Measurements from ENCODE around the gene LRMDA.
"Not testable (repeated sequence)": the region's sequence is repeated elsewhere in the genome, so short reads cannot be mapped to it uniquely, and the experiment has no call there.

The LRMDA gene

DNA sequence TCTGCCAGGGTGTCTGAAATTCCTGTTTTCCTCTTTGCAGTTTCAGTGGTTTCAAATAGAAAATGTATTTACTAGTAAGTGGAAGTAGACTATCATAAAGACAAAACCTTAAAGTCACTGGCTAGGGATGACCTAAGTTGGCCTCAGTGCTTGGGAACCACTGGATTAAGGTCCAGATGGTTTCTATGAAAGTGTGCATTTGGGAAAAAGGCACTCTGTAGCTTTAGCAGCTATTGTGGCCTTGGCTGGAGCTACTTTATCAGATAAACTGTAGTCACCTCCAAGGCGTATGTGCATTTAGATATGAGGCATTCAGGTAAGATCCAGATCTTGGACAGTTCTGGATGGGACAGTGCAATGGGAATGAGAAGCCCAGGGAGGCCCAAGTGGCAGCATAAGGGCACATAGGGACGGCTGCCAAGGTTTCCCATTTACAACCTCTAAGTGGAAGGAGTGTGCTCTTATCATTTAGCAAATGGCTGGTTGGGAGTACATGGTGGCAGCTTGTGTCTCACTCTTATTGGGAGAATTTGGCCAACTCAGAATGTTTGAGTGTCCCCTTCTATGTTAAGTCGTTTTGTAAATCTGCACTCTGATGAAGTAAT, 185.6 kb downstream of the LRMDA start:
- peaks cover 6% of the 10 kb centered on the region; the same call in 1 of the 2 replicates for H3K4me1 ChIP-seq (ENCODE audit: insufficient read depth, low read length)

DNA sequence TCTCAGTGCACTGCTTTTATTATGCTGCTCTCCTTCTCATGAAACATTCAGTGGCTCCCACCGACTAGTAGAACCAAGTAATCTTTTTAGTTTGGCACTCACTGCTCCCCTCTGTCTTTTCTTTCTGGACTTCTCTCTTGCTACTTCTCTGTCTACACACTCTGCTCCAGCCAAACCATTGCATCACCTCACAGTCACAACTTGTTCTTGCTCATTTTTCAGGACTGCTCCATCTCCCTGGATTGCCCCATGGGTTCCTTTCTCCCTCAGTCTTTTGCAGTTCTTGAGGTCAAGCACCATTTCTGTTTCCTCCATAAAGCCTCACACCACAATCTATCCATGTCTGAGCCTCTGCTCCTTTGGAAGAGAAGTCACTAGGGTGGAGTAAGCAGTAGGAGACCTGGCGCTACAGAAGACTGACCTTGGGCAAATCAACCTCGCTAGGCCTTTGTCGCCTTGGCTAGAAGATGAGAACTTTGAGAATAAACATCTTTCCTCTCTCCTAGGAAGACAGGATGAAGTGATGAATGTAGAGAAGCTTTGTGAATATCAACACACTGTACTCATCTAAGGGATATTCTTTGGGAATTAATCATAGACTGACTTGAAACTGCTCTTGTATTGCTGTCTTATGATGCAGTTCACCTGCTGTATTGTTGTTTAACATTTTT, 186.2 kb downstream of the LRMDA start:
- no peaks in the 10 kb centered on the region for H3K36me3 ChIP-seq (ENCODE audit: insufficient read depth, low read depth, low read length)
- H3K9ac ChIP-seq (ENCODE audit: low read depth, low read length), result no peak overlapping the region
- H3K4me3 ChIP-seq (ENCODE audit: low read length), result no peak overlapping the region
- no peaks in the 10 kb centered on the region for H3K9me3 ChIP-seq (ENCODE audit: insufficient read depth, low read depth, low read length)
- H3K4me1 ChIP-seq (ENCODE audit: insufficient read depth, low read length), result peaks cover 4% of the 10 kb centered on the region; the same call in 1 of the 2 replicates
- no peak overlapping the region for H3K27ac ChIP-seq (ENCODE audit: low read length)
- H3K27me3 ChIP-seq (ENCODE audit: insufficient read depth, low read length), result peaks cover 16% of the 10 kb centered on the region

More for the DNA sequence above, 185.6 kb downstream of the LRMDA start:
- no peaks in the 10 kb centered on the region for H3K9me3 ChIP-seq (ENCODE audit: insufficient read depth, low read depth, low read length)
- no peak overlapping the region for H3K27ac ChIP-seq (ENCODE audit: low read length)
- no peak overlapping the region for H3K9ac ChIP-seq (ENCODE audit: low read depth, low read length)
- no peaks in the 10 kb centered on the region for H3K36me3 ChIP-seq (ENCODE audit: insufficient read depth, low read depth, low read length)
- H3K27me3 ChIP-seq (ENCODE audit: insufficient read depth, low read length), result peaks cover 16% of the 10 kb centered on the region
- no peak overlapping the region for H3K4me3 ChIP-seq (ENCODE audit: low read length)

DNA sequence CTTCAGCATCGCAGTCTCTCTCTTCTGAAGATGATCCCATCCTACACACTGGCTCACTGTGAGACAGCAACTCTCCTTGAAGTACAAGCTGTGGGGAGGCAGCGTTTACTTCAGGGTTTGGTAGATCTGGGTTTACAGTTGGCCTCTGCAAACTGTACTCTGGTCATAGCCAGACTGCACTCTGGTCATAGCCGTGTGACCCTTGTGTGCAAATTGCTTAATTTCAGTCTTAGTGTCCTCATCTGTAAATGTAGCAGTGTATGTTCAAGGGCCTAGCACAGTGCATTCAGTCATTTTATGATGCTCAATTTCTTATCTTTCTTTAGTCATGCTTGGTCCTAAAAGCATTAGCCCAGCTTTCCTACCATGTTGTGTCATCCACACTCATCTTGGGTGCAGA, 188.2 kb downstream of the LRMDA start:
- peaks cover 9% of the 10 kb centered on the region for H3K27me3 ChIP-seq (ENCODE audit: insufficient read depth, low read length)
- no peak overlapping the region for H3K9ac ChIP-seq (ENCODE audit: low read depth, low read length)
- H3K36me3 ChIP-seq (ENCODE audit: insufficient read depth, low read depth, low read length), result no peaks in the 10 kb centered on the region
- H3K4me1 ChIP-seq (ENCODE audit: insufficient read depth, low read length), result no peaks in the 10 kb centered on the region; the same call in 1 of the 2 replicates
- H3K9me3 ChIP-seq (ENCODE audit: insufficient read depth, low read depth, low read length), result no peaks in the 10 kb centered on the region
- H3K4me3 ChIP-seq (ENCODE audit: low read length), result no peak overlapping the region
- no peak overlapping the region for H3K27ac ChIP-seq (ENCODE audit: low read length)

DNA sequence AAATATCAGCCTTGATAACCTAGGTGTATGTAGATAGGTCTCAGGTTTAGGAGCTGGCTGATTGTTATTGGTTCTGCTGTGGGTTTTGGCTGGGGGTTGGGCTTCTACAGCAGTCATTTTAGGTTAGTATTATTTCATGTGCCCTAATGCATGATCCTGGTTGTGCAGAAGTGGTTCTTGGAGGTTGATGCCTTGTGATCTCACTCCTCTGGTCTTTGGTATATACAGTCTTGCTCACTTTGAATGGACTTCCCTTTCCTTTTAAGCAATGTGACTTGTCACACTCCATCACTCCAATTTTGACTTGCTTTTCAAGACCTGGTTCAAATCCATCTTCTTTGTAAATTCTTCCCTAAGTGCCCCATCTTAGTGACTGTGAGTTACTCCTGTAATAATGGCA, 188.9 kb downstream of the LRMDA start:
- no peaks in the 10 kb centered on the region for H3K36me3 ChIP-seq (ENCODE audit: insufficient read depth, low read depth, low read length)
- H3K27ac ChIP-seq (ENCODE audit: low read length), result no peak overlapping the region
- peaks cover 9% of the 10 kb centered on the region for H3K27me3 ChIP-seq (ENCODE audit: insufficient read depth, low read length)
- no peaks in the 10 kb centered on the region; the same call in 1 of the 2 replicates for H3K4me1 ChIP-seq (ENCODE audit: insufficient read depth, low read length)
- H3K9me3 ChIP-seq (ENCODE audit: insufficient read depth, low read depth, low read length), result no peaks in the 10 kb centered on the region
- H3K9ac ChIP-seq (ENCODE audit: low read depth, low read length), result no peak overlapping the region
- H3K4me3 ChIP-seq (ENCODE audit: low read length), result no peak overlapping the region

DNA sequence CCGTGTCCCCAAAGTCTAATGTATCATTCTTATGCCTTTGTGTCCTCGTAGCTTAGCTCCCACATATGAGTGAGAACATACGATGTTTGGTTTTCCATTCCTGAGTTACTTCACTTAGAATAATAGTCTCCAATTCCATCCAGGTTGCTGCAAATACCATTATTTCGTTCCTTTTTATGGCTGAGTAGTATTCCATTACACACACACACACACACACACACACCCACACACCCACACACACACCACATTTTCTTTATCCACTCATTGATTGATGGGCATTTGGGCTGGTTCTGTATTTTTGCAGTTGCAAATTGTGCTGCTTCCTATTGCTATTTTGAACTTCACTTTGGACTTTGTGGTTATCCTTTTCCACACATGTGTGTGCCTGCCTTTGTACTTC, 189.6 kb downstream of the LRMDA start:
- not testable (repeated sequence) for H3K36me3 ChIP-seq (ENCODE audit: insufficient read depth, low read depth, low read length); H3K4me3 ChIP-seq (ENCODE audit: low read length); H3K27ac ChIP-seq (ENCODE audit: low read length); H3K4me1 ChIP-seq (ENCODE audit: insufficient read depth, low read length); H3K9ac ChIP-seq (ENCODE audit: low read depth, low read length); H3K9me3 ChIP-seq (ENCODE audit: insufficient read depth, low read depth, low read length); H3K27me3 ChIP-seq (ENCODE audit: insufficient read depth, low read length)

DNA sequence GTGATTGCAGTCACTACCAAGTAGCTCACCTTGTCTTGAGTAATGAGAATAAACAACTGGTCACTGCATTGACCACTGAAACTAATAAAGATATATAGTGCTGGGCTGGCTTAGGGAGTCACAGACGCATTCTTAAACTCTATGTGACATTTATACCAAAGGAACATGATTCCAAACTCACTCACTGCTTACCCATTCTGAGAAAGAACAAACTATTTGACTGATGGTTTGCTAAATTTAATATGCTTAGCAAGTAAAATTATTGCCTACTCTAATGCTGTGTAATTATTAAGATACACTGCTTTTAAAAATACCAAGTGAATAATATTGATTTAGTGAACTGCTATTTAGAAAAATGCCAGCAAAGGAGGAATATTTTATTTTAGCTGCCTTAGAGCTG, 191.1 kb downstream of the LRMDA start:
- Histone ChIP-seq H3K27ac (ENCODE audit: low read length) (no peak overlapping the region), H3K36me3 (ENCODE audit: insufficient read depth, low read depth, low read length) (no peaks in the 10 kb centered on the region), H3K9me3 (ENCODE audit: insufficient read depth, low read depth, low read length) (no peaks in the 10 kb centered on the region), H3K27me3 (ENCODE audit: insufficient read depth, low read length) (peaks cover 5% of the 10 kb centered on the region), H3K4me1 (ENCODE audit: insufficient read depth, low read length) (no peaks in the 10 kb centered on the region; the same call in 1 of the 2 replicates), H3K4me3 (ENCODE audit: low read length) (no peak overlapping the region), H3K9ac (ENCODE audit: low read depth, low read length) (no peak overlapping the region)

DNA sequence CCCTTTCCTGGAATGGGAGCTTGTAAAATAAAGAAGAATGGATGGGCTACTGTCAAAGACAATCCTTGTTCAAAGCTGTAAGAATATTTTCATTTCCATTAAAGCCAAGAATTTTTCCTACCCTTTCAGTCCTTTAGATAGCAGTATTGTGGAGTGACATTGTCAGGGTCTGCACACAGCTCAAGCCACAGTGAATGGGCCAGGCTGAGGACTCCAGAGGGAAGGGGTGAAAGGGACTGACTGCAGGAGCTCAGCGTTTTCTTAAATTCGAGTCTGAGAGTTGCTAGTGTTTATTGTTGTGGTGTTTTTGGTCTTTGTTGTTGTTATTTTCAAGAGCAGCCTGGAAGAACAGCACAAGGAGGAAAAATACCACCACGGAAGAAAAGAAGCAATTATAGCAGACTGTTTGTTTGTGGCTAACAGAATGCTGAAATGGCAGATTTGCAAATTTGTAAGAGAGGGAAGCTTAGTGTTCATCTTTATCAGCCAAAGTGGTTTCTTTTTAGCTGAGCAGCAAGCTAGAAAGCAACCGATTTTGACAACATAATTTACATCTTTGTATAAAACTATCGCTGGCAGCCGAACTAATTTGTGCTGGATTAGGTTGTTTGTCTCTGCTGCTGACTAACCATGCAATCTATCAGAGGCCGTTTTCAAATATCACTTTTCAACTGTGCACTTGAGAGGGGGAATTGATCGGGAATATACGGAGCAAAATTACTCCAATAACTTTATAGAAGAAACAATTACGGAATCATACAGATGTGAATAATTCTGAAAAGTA, 192.1 kb downstream of the LRMDA start:
- no peaks in the 10 kb centered on the region for H3K36me3 ChIP-seq (ENCODE audit: insufficient read depth, low read depth, low read length)
- no peak overlapping the region for H3K4me3 ChIP-seq (ENCODE audit: low read length)
- no peak overlapping the region for H3K27ac ChIP-seq (ENCODE audit: low read length)

DNA sequence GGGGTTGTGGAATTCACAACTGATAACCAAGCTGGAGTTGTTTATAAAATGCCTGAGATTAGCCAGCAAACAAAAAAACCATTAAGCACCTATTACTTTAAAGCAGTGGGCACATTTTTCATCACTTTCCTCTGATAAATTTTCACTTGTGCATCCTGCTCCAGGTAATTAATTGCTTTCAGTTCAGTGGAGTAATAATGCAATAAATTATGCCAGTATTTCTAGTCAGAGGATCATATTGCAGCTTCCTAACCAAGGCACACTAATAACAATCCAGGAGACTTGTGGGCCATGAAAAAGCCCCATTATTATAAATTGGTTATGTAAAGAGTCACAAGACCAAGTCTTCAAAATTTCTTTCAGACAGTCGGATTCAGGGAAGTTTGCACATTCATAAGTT, 193.2 kb downstream of the LRMDA start:
- H3K4me1 ChIP-seq (ENCODE audit: insufficient read depth, low read length), result no peaks in the 10 kb centered on the region; the same call in 1 of the 2 replicates
- H3K27me3 ChIP-seq (ENCODE audit: insufficient read depth, low read length), result no peaks in the 10 kb centered on the region
- H3K9me3 ChIP-seq (ENCODE audit: insufficient read depth, low read depth, low read length), result no peaks in the 10 kb centered on the region
- no peak overlapping the region for H3K4me3 ChIP-seq (ENCODE audit: low read length)
- no peak overlapping the region for H3K27ac ChIP-seq (ENCODE audit: low read length)
- no peak overlapping the region for H3K9ac ChIP-seq (ENCODE audit: low read depth, low read length)
- no peaks in the 10 kb centered on the region for H3K36me3 ChIP-seq (ENCODE audit: insufficient read depth, low read depth, low read length)

More for the DNA sequence above, 192.1 kb downstream of the LRMDA start:
- no peaks in the 10 kb centered on the region for H3K9me3 ChIP-seq (ENCODE audit: insufficient read depth, low read depth, low read length)
- H3K9ac ChIP-seq (ENCODE audit: low read depth, low read length), result no peak overlapping the region
- no peaks in the 10 kb centered on the region for H3K27me3 ChIP-seq (ENCODE audit: insufficient read depth, low read length)
- H3K4me1 ChIP-seq (ENCODE audit: insufficient read depth, low read length), result no peaks in the 10 kb centered on the region; the same call in 1 of the 2 replicates

DNA sequence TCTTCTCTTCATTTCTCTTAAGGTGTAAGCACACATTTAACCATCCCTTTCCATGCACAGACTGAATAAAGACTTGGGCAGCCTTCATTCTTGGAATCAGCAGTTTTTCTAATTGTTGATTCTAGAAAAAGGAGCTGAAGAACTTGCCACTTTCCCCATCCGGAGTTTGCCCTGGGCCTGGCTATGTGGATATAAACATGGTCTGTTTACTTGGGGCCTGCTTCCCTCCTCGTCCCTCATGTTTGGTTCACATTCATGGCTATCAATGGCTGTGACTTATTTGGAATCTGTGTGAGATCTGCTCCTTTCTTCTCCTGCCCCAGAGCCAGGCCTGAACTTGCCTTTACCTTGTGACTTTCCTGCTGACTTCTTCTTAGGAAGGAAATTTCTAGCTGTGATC, 199.3 kb downstream of the LRMDA start:
- no peaks in the 10 kb centered on the region for H3K9me3 ChIP-seq (ENCODE audit: insufficient read depth, low read depth, low read length)
- H3K4me1 ChIP-seq (ENCODE audit: insufficient read depth, low read length), result no peaks in the 10 kb centered on the region
- no peak overlapping the region for H3K27ac ChIP-seq (ENCODE audit: low read length)
- H3K4me3 ChIP-seq (ENCODE audit: low read length), result no peak overlapping the region
- H3K27me3 ChIP-seq (ENCODE audit: insufficient read depth, low read length), result no peaks in the 10 kb centered on the region
- no peak overlapping the region for H3K9ac ChIP-seq (ENCODE audit: low read depth, low read length)
- H3K36me3 ChIP-seq (ENCODE audit: insufficient read depth, low read depth, low read length), result no peaks in the 10 kb centered on the region

DNA sequence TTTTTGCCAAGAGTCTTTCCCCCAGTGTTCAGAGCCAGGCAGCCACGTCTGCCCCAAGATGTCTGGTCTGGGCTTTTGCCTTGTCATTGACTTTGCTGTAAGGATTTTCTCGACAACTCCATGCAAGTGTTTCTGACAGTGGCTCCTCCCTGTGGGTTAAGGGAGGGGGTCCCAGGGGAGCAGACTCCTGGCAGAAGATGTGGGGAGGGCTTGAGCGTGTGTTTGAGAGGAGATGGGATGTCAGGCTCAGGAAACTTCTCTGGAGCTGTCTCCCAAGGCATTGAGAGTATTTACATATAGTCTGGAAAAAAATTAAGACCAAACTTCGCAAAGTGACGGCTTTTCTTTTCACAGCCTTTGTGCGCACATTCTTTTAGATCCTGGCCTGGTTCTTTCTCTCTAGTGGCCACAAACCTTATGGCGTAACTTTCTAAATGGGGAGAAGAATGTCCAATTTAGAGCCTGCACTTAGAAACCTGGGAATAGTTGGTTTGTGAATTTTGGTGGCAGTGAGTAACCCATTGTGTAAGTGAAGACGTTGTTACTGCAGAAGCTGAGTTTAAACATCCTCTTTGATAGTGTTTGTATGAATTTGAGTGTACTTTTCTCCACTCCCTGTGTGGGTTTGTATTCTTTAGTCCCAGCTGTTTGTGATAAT, 201.5 kb downstream of the LRMDA start:
- Histone ChIP-seq H3K27ac (ENCODE audit: low read length) (no peak overlapping the region), H3K27me3 (ENCODE audit: insufficient read depth, low read length) (no peaks in the 10 kb centered on the region), H3K36me3 (ENCODE audit: insufficient read depth, low read depth, low read length) (no peaks in the 10 kb centered on the region), H3K4me1 (ENCODE audit: insufficient read depth, low read length) (no peaks in the 10 kb centered on the region), H3K9ac (ENCODE audit: low read depth, low read length) (no peak overlapping the region), H3K9me3 (ENCODE audit: insufficient read depth, low read depth, low read length) (no peaks in the 10 kb centered on the region), H3K4me3 (ENCODE audit: low read length) (no peak overlapping the region)

DNA sequence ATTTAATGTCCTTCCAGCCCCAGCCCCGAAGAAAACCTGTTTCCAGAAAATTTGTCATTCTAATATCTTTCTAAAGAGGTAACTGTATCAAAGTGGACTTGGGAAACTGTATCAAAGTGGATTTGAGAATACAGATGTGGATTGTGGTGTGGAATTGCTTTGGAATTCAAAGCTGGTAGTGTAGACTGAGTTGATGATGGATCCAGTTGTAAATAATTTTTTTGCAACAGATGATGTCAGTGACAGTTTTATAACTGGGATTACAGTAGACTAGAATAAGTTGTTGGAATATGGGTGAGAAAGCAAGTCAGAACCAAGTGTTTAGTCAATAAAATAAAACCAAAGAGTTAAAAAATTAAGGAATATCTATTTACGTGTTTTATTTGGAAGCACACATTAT, 202.1 kb downstream of the LRMDA start:
- H3K27ac ChIP-seq (ENCODE audit: low read length), result no peak overlapping the region
- H3K27me3 ChIP-seq (ENCODE audit: insufficient read depth, low read length), result no peaks in the 10 kb centered on the region
- H3K4me3 ChIP-seq (ENCODE audit: low read length), result no peak overlapping the region
- no peaks in the 10 kb centered on the region for H3K4me1 ChIP-seq (ENCODE audit: insufficient read depth, low read length)
- H3K36me3 ChIP-seq (ENCODE audit: insufficient read depth, low read depth, low read length), result no peaks in the 10 kb centered on the region
- H3K9me3 ChIP-seq (ENCODE audit: insufficient read depth, low read depth, low read length), result no peaks in the 10 kb centered on the region
- no peak overlapping the region for H3K9ac ChIP-seq (ENCODE audit: low read depth, low read length)

Measured in iPS-20b (cell line).